ENCODE measurements around the gene GSX1. TPM values are rescaled to one million over a fixed set of nuclear protein-coding genes. Genes with fewer than 3 reads are reported as not detected.

GSX1 gene
- total and polyA plus RNA-seq, 4 donors: not detected

DNA sequence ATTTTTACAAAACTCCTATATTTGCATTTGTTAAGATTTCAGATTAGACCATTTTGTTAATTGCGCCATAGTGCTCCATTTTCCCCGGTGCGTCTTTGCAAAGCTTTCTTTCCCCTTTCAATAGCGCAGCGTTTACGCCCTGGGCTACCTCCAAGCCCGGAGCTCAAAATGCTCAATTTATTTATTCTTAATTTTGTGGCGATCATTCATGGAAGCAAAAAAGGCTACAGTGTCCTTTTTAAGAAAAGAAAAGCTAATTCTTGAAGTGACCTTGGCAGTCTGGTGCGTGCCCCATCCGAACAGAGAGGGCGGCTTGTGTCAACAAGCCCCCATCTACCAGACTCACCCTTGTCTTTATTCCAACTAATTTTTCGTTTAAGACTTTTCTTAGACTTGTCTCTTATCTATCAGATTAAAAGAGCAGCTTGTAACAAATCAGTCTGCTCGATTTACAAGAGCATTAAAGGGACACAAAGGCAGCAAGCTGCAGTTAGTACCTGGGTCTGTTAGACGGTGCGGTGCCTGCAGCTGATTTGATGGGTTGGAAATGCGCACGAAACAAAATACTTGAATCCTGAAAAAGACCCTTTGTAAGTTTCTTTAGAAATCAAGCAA, 30.1 kb downstream of the GSX1 start:
- no peaks in the 10 kb centered on the region for H3K9me3 ChIP-seq (ENCODE audit: control insufficient read depth in 4 of 4, insufficient read depth in 3 of 4, low read length in 3 of 4)
- no peaks in the 10 kb centered on the region for H3K36me3 ChIP-seq (ENCODE audit: control insufficient read depth in 4 of 4, insufficient read depth in 4 of 4, low read length in 4 of 4)
- ATAC-seq (ENCODE audit: insufficient read depth, low FRiP score) (no peak), DNase-seq (peak in 1 of 3 donors; percentile 1)
- H3K4me3 ChIP-seq: no peak overlapping the region
- H3K27me3 ChIP-seq (ENCODE audit: control insufficient read depth in 3 of 3, insufficient read depth in 3 of 3, low read length in 2 of 3): peaks cover 9 to 70% (median 53%) of the 10 kb centered on the region in 3 donors
- H3K4me1 ChIP-seq (ENCODE audit: control insufficient read depth in 5 of 5, insufficient read depth in 5 of 5, low read length in 5 of 5): peaks cover 0 to 2% (median 0%) of the 10 kb centered on the region in 5 donors
- no peak overlapping the region for H3K9ac ChIP-seq (ENCODE audit: insufficient read depth in 1 of 2, low read length in 2 of 2)
- TF ChIP-seq, protein P1, sequence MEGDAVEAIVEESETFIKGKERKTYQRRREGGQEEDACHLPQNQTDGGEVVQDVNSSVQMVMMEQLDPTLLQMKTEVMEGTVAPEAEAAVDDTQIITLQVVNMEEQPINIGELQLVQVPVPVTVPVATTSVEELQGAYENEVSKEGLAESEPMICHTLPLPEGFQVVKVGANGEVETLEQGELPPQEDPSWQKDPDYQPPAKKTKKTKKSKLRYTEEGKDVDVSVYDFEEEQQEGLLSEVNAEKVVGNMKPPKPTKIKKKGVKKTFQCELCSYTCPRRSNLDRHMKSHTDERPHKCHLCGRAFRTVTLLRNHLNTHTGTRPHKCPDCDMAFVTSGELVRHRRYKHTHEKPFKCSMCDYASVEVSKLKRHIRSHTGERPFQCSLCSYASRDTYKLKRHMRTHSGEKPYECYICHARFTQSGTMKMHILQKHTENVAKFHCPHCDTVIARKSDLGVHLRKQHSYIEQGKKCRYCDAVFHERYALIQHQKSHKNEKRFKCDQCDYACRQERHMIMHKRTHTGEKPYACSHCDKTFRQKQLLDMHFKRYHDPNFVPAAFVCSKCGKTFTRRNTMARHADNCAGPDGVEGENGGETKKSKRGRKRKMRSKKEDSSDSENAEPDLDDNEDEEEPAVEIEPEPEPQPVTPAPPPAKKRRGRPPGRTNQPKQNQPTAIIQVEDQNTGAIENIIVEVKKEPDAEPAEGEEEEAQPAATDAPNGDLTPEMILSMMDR (IDR thresholded peaks at IDR 0.05; ENCODE audit: control extremely low read depth, extremely low read depth): no peak
- no peak overlapping the region for H3K27ac ChIP-seq (ENCODE audit: low read depth in 1 of 2, low read length in 1 of 2)
- 5 to 6% methylated on average over 17 of the region's 17 CpGs for WGBS, 2 donors

DNA sequence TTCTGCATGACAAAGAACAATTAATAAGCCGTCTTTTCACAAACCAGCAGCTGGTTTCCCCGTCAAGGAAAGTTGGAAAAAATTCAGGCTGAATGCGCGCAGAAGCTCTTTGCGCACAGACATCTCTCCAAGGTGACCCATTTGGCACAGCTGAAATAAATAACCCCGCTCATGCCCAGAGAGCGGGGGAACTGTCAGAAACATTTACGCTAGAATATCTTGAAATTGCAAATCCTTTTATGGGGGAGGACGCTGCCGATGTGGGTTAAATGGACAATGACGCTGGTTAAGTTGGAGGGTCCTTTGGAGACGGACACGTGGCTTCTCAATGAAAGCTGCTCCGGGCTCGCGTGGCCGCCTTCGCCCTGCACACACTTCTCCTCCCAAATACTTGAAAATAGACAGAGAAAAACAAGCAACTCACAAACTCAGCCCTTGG, 30.6 kb downstream of the GSX1 start:
- 3 to 4% methylated on average over 18 of the region's 18 CpGs for WGBS, 2 donors
- TF ChIP-seq, protein P1 (IDR thresholded peaks at IDR 0.05; ENCODE audit: control extremely low read depth, extremely low read depth): no peak
- peaks cover 9 to 76% (median 52%) of the 10 kb centered on the region in 3 donors for H3K27me3 ChIP-seq (ENCODE audit: control insufficient read depth in 3 of 3, insufficient read depth in 3 of 3, low read length in 2 of 3)

DNA sequence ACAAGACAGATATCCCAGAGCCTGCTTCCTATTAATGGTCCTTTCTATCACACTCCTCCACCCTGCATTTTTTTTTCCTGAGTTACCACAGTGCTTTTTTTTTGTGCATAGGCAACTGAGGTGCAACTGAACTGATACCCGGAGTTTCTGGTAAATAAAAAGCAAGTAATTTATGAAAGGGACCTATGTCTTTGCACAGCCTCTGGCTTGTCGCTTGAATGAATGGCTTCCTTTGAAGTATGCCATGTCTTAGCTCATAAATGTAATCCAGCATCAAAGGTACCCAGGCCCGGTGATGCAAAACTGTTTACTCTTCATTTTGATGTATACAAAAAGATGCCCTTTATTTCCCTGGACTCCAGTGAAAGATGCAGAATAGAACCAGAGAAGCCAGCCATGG, 31.8 kb downstream of the GSX1 start:
- Histone ChIP-seq H3K4me3 (no peak overlapping the region), H3K27me3 (ENCODE audit: control insufficient read depth in 3 of 3, insufficient read depth in 3 of 3, low read length in 2 of 3) (peaks cover 9 to 78% (median 56%) of the 10 kb centered on the region in 3 donors), H3K27ac (ENCODE audit: low read depth in 1 of 2, low read length in 1 of 2) (no peak overlapping the region), H3K9me3 (ENCODE audit: control insufficient read depth in 4 of 4, insufficient read depth in 3 of 4, low read length in 3 of 4) (no peaks in the 10 kb centered on the region), H3K9ac (ENCODE audit: insufficient read depth in 1 of 2, low read length in 2 of 2) (no peak overlapping the region), H3K4me1 (ENCODE audit: control insufficient read depth in 5 of 5, insufficient read depth in 5 of 5, low read length in 5 of 5) (peaks cover 0 to 2% (median 0%) of the 10 kb centered on the region in 5 donors), H3K36me3 (ENCODE audit: control insufficient read depth in 4 of 4, insufficient read depth in 4 of 4, low read length in 4 of 4) (no peaks in the 10 kb centered on the region)
- TF ChIP-seq, protein P1 (IDR thresholded peaks at IDR 0.05; ENCODE audit: control extremely low read depth, extremely low read depth): no peak
- ATAC-seq (ENCODE audit: insufficient read depth, low FRiP score): no peak
- 10 to 11% methylated on average over 3 of the region's 3 CpGs for WGBS, 2 donors
- no peak for DNase-seq

More for the DNA sequence above, 30.6 kb downstream of the GSX1 start:
- Histone ChIP-seq H3K4me3 (no peak overlapping the region), H3K9me3 (ENCODE audit: control insufficient read depth in 4 of 4, insufficient read depth in 3 of 4, low read length in 3 of 4) (no peaks in the 10 kb centered on the region), H3K36me3 (ENCODE audit: control insufficient read depth in 4 of 4, insufficient read depth in 4 of 4, low read length in 4 of 4) (no peaks in the 10 kb centered on the region), H3K9ac (ENCODE audit: insufficient read depth in 1 of 2, low read length in 2 of 2) (no peak overlapping the region), H3K27ac (ENCODE audit: low read depth in 1 of 2, low read length in 1 of 2) (no peak overlapping the region), H3K4me1 (ENCODE audit: control insufficient read depth in 5 of 5, insufficient read depth in 5 of 5, low read length in 5 of 5) (peaks cover 0 to 2% (median 0%) of the 10 kb centered on the region in 5 donors)
- ATAC-seq (ENCODE audit: insufficient read depth, low FRiP score) (no peak), DNase-seq (peak in 2 of 3 donors; percentile 1 to 10)
